Epithelial cell of proximal tubule (primary cell): ENCODE measurements around the gene NTN1. TPM values are rescaled to one million over a fixed set of nuclear protein-coding genes. Genes with fewer than 3 reads are reported as not detected.

ENCODE experiments used
- DNase-seq: peaks from one replicate; pipeline ENCODE4 v3.0.0-alpha.2; 2011; ENCODE audit warnings: low read depth
- H3K4me3 ChIP-seq: 2 replicates; pipeline ENCODE4 v1.5.1; 2011; ENCODE audit warnings: low read depth, mild to moderate bottlenecking, low read length
- total RNA-seq: library from RNA; depleted of rRNA; stranded (reverse); fragments of >200 nt; gene quantifications from 2 replicates; pipeline ENCODE4 v1.2.3, GENCODE V29; 2015
- TF ChIP-seq, protein P1 (sequence below): conservative IDR thresholded peaks from 2 replicates; pipeline ENCODE4 v1.5.1; 2012; ENCODE audit warnings: low read depth, mild to moderate bottlenecking, low read length

Gene NTN1
- total RNA-seq, 1 donor from 2014 or later = 1.3 TPM

DNA sequence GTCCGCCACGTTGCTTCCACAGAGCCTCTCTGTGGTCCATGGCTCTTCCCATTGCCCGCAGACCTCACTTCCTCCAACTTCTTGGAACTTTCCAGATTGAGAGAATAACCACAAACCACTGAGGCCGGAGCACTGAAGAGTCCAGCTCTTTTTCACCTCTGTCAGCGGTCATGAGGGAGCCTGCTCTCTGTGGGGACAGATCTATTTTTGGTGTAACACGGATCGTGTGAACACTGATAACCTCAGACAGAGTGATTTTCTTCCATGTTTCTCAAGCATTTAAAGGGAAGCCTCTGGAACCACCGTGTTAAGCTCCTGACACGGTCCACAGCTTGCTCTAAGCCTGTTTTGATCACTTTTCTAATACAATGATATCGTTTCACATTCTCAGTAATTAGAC is 49.7 kb downstream of the NTN1 start:
- H3K4me3 ChIP-seq = no peak overlapping the region
- DNase-seq = no peak
- TF ChIP-seq, protein P1, sequence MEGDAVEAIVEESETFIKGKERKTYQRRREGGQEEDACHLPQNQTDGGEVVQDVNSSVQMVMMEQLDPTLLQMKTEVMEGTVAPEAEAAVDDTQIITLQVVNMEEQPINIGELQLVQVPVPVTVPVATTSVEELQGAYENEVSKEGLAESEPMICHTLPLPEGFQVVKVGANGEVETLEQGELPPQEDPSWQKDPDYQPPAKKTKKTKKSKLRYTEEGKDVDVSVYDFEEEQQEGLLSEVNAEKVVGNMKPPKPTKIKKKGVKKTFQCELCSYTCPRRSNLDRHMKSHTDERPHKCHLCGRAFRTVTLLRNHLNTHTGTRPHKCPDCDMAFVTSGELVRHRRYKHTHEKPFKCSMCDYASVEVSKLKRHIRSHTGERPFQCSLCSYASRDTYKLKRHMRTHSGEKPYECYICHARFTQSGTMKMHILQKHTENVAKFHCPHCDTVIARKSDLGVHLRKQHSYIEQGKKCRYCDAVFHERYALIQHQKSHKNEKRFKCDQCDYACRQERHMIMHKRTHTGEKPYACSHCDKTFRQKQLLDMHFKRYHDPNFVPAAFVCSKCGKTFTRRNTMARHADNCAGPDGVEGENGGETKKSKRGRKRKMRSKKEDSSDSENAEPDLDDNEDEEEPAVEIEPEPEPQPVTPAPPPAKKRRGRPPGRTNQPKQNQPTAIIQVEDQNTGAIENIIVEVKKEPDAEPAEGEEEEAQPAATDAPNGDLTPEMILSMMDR = no peak

DNA sequence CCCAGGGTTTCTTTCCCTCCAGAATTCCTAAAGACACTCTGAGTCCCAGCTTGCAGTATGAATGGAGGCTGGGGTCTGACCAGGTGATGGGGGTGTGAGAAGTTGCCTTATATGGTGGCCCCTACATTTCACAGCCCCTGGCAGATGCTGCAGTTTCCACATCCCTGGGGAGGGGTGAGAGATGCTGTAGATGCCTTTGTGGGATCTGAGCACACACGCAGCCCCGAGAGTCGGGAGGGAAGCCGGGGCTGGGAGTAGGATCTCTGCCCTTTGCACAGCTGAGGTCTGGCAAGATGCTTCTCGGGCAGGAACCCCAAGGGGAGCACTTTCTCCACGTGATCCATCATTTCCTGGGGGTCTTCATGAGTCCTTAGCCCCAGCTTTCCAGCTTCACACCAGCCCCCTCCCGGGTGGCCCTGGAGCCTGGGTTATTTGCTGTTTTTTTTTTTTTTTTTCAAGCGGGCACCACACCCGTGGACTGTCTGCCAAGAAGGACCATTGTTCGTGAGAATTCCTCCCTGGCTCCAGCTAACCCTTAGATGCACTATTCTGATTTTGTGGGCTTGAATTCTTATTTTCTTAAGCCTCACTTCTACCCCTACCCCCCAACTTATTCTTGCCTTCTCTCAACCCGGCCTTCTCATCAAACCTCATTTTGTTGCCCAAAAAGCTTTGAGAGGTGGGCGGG is 50.6 kb downstream of the NTN1 start:
- TF ChIP-seq, protein P1 = no peak
- no peak for DNase-seq

DNA sequence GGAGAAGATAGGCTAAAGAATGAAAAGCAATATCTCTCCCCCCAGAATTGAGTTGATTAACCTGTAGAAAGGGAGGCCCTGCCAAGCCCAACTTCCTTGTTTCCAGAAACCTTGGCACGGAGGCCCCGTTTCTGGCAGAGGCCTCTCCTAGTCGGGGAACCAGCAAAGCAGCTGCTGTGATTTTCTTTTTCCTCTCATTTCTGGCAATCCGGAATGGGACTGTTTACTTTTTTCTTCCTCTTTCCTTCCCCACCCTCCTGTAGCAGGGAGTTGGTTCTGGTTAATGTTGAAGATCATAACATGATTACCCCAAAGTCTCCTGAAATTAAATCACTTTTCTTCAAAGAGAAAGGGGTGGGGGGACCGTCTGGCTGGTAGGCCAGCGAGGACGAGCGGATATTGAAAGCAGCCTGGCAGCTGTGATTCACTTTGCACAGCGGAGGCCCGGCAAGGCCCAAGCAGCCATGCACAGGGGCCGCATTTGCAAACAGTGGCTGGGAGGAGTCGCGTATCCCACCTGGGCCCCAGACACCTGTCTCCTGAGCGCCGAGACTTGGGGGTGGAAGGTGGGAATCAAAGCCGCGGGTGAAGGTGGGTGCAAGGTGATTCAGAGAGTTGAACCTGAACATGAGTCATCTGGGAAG is 51.5 kb downstream of the NTN1 start:
- DNase-seq = no peak
- TF ChIP-seq, protein P1 = no peak

More for the DNA sequence above, 50.6 kb downstream of the NTN1 start:
- H3K4me3 ChIP-seq = no peak overlapping the region

DNA sequence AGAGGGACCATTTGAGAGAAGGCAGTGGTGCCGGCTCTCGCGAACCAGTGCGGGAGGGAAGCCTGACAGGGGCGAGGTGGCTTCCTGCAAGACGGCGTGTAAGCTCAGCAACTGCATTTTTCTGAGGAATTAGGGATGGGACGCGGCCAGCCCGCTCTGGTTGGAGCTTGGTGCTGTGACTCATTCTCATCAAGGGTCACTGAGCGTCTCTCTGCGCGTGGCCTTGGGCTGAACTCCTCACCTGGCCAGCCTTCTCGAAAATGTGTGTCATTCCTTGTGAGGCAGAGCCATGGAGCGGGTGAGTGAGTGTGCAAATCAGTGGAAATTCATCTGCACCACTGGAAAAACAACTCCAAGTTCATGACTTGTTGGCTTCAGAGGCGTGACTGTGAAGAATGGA is 52.8 kb downstream of the NTN1 start:
- no peak overlapping the region for H3K4me3 ChIP-seq
- DNase-seq = no peak
- TF ChIP-seq, protein P1 = no peak

More for the DNA sequence above, 51.5 kb downstream of the NTN1 start:
- no peak overlapping the region for H3K4me3 ChIP-seq

DNA sequence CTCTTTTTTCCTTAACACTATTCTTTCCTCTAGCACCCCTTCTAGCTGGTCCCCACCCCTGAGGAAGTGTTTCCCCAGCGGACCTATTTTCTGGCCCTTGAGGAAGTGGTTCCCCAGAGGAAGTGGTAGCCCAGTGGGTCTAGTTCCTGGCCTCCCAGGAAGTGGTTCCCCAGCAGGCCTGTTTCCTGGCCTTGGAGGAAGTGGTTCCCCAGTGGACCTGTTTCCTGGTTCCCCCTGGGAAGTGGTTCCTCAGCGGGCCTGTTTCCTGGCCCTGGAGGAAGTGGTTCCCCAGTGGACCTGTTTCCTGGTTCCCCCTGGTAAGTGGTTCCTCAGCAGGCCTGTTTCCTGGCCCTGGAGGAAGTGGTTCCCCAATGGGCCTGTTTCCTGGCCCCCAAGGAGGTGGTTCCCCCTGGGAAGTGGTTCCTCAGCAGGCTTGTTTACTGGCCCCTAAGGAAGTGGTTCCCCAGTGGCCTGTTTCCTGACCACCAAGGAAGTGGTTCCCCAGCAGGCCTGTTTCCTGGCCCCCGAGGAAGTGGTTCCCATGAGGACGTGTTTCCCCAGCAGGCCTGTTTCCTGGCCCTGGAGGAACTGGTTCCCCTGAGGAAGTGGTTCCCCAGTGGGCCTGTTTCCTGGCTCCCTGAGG is 58.3 kb downstream of the NTN1 start:
- H3K4me3 ChIP-seq = no peak overlapping the region
- TF ChIP-seq, protein P1 = no peak
- DNase-seq = no peak

DNA sequence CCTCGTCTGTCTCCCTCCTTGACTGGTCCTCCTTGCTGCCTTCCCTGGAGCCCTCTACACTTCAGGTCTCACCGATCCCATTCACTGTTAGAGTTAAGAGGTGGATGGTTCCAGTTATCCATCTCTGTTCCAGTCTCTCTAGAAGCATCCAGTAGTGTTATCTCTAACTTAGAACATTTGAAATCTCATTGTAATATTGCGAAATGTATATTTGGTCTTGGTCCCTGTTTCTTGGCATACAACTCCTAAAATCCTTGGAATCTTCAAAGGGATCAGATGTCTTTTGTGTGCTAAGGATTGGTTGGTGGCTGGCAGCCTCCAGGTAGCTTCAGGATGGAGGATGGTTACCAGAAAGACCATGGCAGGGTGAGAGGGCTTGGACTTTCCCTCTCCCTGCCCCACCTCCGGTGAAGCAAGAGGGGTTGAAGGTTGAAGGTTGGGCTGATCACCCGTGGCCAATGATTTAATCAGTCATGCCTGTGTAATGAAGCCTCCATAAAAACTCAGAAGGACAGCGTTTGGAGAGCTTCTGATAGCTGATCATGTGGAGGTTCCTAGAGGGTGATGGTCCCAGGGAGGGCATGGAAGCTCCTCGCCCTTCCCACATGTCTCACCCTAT is 59.1 kb downstream of the NTN1 start:
- TF ChIP-seq, protein P1 = no peak
- H3K4me3 ChIP-seq = no peak overlapping the region
- DNase-seq = no peak
